Measurements from ENCODE around the gene CALD1.

The CALD1 gene, protein sequence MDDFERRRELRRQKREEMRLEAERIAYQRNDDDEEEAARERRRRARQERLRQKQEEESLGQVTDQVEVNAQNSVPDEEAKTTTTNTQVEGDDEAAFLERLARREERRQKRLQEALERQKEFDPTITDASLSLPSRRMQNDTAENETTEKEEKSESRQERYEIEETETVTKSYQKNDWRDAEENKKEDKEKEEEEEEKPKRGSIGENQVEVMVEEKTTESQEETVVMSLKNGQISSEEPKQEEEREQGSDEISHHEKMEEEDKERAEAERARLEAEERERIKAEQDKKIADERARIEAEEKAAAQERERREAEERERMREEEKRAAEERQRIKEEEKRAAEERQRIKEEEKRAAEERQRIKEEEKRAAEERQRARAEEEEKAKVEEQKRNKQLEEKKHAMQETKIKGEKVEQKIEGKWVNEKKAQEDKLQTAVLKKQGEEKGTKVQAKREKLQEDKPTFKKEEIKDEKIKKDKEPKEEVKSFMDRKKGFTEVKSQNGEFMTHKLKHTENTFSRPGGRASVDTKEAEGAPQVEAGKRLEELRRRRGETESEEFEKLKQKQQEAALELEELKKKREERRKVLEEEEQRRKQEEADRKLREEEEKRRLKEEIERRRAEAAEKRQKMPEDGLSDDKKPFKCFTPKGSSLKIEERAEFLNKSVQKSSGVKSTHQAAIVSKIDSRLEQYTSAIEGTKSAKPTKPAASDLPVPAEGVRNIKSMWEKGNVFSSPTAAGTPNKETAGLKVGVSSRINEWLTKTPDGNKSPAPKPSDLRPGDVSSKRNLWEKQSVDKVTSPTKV

DNA sequence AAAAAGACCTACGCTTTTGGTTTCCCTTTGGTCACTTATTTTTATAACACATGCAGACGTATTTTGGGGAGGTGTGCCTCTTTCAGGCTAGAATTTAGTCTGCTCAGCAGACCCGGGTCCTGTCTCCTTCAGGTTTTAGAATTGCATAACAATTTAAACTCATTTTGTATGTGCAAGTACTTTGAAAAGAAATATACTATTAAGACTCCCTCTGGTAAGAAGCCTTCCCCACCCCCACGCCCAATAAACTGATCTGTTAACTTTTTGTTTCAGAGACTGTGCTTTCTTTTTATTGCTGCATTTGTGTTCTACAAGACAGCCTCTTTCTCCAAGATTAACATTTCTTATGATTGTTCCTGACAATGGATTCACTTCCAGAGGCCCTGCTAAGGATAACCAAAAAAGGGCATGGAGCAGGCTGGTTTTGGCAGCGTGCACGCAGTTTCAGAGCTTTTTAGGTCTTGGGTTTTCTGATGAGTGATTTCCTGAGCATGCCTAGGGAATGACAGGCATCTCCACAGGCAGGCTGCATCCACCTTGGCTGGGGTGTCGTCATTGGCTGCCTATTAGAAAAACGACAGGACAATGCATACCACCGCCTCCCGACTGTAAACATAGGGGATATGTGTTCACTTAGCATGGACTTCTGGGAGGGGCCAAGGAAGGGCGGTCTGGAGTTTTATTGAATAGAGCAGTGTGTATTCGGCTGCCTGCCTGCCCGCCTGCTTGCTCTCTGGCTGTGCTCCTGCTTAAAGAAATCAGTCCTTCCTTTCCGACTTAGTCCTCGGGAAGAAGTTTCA, at the start of gene CALD1:
Gene CALD1, plus strand, starts transcription at position 694 of the 800 bp plus-strand sequence. CDS start 88,100 bp downstream, outside the sequence.
- DNase-seq = no peak
- H2AFZ ChIP-seq (ENCODE audit: low read depth, low read length) = no peak within 1 kb of the TSS
- no peak within 1 kb of the TSS for H3K4me3 ChIP-seq (ENCODE audit: low read depth in 1 of 2, low read length in 2 of 2)
- H3K36me3 ChIP-seq (ENCODE audit: insufficient read depth, low read length) = no peaks in the 10 kb centered on the region
- H3K9ac ChIP-seq (ENCODE audit: low read depth, low read length) = no peak within 1 kb of the TSS
- H3K27ac ChIP-seq (ENCODE audit: low read length) = no peak within 1 kb of the TSS
- no peaks in the 10 kb centered on the region for H3K27me3 ChIP-seq (ENCODE audit: insufficient read depth, low read length, poor library complexity)
- H3K9me3 ChIP-seq (ENCODE audit: insufficient read depth, low read length, severe bottlenecking) = no peaks in the 10 kb centered on the region
- no peaks in the 10 kb centered on the region for H3K79me2 ChIP-seq (ENCODE audit: insufficient read depth, low read length)
- no peak for TF ChIP-seq EZH2 (IDR thresholded peaks at IDR 0.05; ENCODE audit: borderline replicate concordance, low read depth, low read length, severe bottlenecking)
- TF ChIP-seq, protein P1, sequence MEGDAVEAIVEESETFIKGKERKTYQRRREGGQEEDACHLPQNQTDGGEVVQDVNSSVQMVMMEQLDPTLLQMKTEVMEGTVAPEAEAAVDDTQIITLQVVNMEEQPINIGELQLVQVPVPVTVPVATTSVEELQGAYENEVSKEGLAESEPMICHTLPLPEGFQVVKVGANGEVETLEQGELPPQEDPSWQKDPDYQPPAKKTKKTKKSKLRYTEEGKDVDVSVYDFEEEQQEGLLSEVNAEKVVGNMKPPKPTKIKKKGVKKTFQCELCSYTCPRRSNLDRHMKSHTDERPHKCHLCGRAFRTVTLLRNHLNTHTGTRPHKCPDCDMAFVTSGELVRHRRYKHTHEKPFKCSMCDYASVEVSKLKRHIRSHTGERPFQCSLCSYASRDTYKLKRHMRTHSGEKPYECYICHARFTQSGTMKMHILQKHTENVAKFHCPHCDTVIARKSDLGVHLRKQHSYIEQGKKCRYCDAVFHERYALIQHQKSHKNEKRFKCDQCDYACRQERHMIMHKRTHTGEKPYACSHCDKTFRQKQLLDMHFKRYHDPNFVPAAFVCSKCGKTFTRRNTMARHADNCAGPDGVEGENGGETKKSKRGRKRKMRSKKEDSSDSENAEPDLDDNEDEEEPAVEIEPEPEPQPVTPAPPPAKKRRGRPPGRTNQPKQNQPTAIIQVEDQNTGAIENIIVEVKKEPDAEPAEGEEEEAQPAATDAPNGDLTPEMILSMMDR (IDR thresholded peaks at IDR 0.05; ENCODE audit: borderline replicate concordance, extremely low read depth, low read length, poor library complexity, severe bottlenecking) = no peak
- no peaks in the 10 kb centered on the region for H3K4me1 ChIP-seq (ENCODE audit: insufficient read depth, low read length)
- ATAC-seq (ENCODE audit: insufficient read depth, low read depth) = no peak
- no peak within 1 kb of the TSS for H3K4me2 ChIP-seq (ENCODE audit: insufficient read depth, low read length)
- no peaks in the 10 kb centered on the region for H4K20me1 ChIP-seq (ENCODE audit: insufficient read depth, low read length)

DNA sequence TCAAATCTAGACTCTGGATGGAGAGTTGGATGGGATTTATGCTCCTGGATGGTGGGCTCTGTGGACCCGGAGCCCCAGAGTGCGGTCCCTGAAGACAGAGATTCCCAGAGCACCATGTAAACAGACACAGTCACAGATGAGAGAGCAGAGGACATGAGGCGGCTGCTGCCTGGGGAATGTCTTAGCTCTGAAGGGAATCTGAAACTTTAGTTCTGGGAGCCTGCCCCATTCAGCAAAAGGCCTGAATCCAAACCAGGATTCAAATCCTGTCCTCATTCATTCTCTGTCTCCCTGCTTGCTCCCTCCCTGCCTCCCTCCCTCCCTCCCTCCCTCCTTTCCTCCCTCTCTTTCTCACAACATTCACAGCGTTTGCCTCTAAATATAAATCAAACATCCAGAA, 49.5 kb upstream of the CALD1 start:
- Histone ChIP-seq H3K79me2 (ENCODE audit: insufficient read depth, low read length) (no peaks in the 10 kb centered on the region), H3K4me1 (ENCODE audit: insufficient read depth, low read length) (no peaks in the 10 kb centered on the region), H3K27me3 (ENCODE audit: insufficient read depth, low read length, poor library complexity) (peaks cover 4% of the 10 kb centered on the region), H2AFZ (ENCODE audit: low read depth, low read length) (no peak overlapping the region), H3K4me3 (ENCODE audit: low read depth in 1 of 2, low read length in 2 of 2) (no peak overlapping the region), H3K9ac (ENCODE audit: low read depth, low read length) (no peak overlapping the region), H3K36me3 (ENCODE audit: insufficient read depth, low read length) (no peaks in the 10 kb centered on the region), H3K4me2 (ENCODE audit: insufficient read depth, low read length) (no peak overlapping the region), H3K27ac (ENCODE audit: low read length) (no peak overlapping the region), H3K9me3 (ENCODE audit: insufficient read depth, low read length, severe bottlenecking) (no peaks in the 10 kb centered on the region), H4K20me1 (ENCODE audit: insufficient read depth, low read length) (no peaks in the 10 kb centered on the region)
- ATAC-seq (ENCODE audit: insufficient read depth, low read depth) (no peak), DNase-seq (no peak)
- TF ChIP-seq EZH2 (IDR thresholded peaks at IDR 0.05; ENCODE audit: borderline replicate concordance, low read depth, low read length, severe bottlenecking) = no peak
- TF ChIP-seq, protein P1 (IDR thresholded peaks at IDR 0.05; ENCODE audit: borderline replicate concordance, extremely low read depth, low read length, poor library complexity, severe bottlenecking) = no peak

DNA sequence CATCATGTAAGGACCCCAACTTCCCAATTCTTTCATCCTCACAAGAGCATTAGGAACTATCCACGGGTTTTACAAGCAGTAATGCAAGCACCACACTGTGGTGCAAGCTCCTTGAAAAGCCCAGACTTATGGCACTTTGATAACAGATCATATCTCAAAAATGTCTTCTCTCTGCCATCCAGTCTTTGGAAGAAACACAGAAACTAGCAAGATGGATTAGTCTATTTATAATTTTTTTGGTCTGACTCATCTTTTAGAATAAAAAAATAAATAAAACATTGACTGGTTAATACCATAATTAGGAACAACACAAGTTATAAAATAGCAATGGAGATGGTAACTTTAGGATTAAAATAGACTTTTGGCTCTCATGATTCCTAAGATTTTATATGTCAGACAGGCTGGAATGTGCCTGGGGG, 49.0 kb upstream of the CALD1 start:
- H3K9me3 ChIP-seq (ENCODE audit: insufficient read depth, low read length, severe bottlenecking) = no peaks in the 10 kb centered on the region
- no peak overlapping the region for H3K27ac ChIP-seq (ENCODE audit: low read length)
- DNase-seq (no peak), ATAC-seq (ENCODE audit: insufficient read depth, low read depth) (no peak)
- no peak overlapping the region for H3K4me2 ChIP-seq (ENCODE audit: insufficient read depth, low read length)
- no peak overlapping the region for H3K9ac ChIP-seq (ENCODE audit: low read depth, low read length)
- H3K4me3 ChIP-seq (ENCODE audit: low read depth in 1 of 2, low read length in 2 of 2) = no peak overlapping the region
- no peaks in the 10 kb centered on the region for H3K79me2 ChIP-seq (ENCODE audit: insufficient read depth, low read length)
- H4K20me1 ChIP-seq (ENCODE audit: insufficient read depth, low read length) = no peaks in the 10 kb centered on the region
- peaks cover 4% of the 10 kb centered on the region for H3K27me3 ChIP-seq (ENCODE audit: insufficient read depth, low read length, poor library complexity)
- H3K4me1 ChIP-seq (ENCODE audit: insufficient read depth, low read length) = no peaks in the 10 kb centered on the region
- H3K36me3 ChIP-seq (ENCODE audit: insufficient read depth, low read length) = no peaks in the 10 kb centered on the region
- TF ChIP-seq, protein P1 (IDR thresholded peaks at IDR 0.05; ENCODE audit: borderline replicate concordance, extremely low read depth, low read length, poor library complexity, severe bottlenecking) = no peak
- no peak for TF ChIP-seq EZH2 (IDR thresholded peaks at IDR 0.05; ENCODE audit: borderline replicate concordance, low read depth, low read length, severe bottlenecking)
- H2AFZ ChIP-seq (ENCODE audit: low read depth, low read length) = no peak overlapping the region

Measured in DND-41 (cell line).